DND-41 (cell line): ENCODE data around the gene KRTAP9-2.

Experiments
- EZH2 ChIP-seq: IDR thresholded peaks from 3 replicates; pipeline ENCODE4 v1.6.1; 2012; ENCODE audit warnings: borderline replicate concordance, low read depth, mild to moderate bottlenecking, moderate library complexity, low read length, inconsistent platforms; ENCODE audit not compliant: severe bottlenecking
- TF ChIP-seq, protein P1 (sequence below): IDR thresholded peaks from 2 replicates; pipeline ENCODE4 v1.5.1; 2012; ENCODE audit warnings: borderline replicate concordance, low read length, moderate library complexity, mild to moderate bottlenecking; ENCODE audit not compliant: poor library complexity, severe bottlenecking; ENCODE audit errors: extremely low read depth

DNA sequence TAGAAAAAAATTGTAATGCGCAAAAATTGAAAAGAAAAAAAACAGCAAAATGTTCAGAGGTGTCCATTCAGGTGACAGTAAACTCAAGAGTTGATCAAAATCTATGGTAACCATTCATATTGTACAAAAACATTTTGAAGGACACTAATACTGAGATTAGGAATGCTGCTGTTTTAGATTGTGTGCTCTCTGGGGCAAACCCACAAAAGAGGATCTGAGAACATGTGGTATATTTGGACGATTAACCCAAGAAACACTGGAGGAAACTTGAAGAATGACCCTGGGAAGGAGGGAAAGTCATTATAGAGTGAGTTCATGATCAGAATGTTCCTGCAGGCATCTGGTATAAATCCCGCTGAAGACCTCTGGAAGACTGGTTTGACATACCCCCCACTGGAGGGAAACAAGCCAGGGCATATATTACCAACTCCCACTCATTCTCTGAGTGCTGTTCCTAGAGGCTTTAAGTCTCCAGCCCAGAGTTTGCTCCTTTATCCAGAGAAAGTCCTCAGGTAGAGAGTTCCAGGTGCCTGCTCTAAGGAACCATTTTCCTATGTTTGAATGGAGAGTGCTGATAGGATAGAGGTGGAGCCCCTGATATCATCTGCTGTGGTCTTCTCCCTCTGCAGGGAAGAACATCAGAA, 49.6 kb upstream of the KRTAP9-2 start:
- TF ChIP-seq, protein P1, sequence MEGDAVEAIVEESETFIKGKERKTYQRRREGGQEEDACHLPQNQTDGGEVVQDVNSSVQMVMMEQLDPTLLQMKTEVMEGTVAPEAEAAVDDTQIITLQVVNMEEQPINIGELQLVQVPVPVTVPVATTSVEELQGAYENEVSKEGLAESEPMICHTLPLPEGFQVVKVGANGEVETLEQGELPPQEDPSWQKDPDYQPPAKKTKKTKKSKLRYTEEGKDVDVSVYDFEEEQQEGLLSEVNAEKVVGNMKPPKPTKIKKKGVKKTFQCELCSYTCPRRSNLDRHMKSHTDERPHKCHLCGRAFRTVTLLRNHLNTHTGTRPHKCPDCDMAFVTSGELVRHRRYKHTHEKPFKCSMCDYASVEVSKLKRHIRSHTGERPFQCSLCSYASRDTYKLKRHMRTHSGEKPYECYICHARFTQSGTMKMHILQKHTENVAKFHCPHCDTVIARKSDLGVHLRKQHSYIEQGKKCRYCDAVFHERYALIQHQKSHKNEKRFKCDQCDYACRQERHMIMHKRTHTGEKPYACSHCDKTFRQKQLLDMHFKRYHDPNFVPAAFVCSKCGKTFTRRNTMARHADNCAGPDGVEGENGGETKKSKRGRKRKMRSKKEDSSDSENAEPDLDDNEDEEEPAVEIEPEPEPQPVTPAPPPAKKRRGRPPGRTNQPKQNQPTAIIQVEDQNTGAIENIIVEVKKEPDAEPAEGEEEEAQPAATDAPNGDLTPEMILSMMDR: no peak
- no peak for TF ChIP-seq EZH2
